ENCODE measurements around the gene NET1. TPM values are rescaled to one million over a fixed set of nuclear protein-coding genes. Genes with fewer than 3 reads are reported as not detected.

The NET1 gene
- total RNA-seq, 1 experiment from 2014 or later: 154 TPM

DNA sequence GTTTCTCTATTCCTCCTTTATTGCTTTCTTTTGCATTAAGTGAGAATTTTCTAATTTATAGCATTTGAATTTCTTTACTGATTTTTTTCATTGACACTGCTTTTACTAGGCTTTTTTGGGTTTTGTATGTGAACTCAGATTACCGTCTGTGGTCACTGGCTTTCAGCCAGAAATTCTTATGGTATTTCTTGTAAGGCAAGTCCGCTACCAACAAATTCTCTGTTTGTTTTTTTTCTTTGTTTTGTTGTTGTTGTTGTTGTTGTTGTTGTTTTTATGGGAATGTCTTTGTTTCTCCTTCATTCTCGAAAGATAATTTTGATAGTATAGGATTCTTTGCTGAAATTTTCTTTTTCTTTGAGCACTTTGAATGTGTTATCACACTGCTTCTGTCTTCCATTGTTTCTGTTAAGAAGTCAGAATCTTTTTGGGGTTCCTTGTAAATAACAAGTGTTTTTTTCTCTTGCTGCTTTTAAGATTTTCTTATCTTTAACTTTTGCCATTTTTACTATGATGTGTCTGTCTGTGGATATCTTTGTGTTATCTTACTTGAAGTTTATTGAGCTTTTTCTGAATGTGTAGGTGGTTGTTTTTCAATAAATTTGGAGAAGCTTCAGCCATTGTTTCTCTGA lies 7.2 kb downstream of the NET1 start:
- intact Hi-C loops (cut with micrococcal nuclease; ENCODE audit: unreplicated experiment): no loop called here
- H3K4me3 Mint-ChIP-seq (ENCODE audit: low read depth, unreplicated experiment): no peak overlapping the region
- H3K27ac Mint-ChIP-seq (ENCODE audit: unreplicated experiment): no peak overlapping the region
- no peak for DNase-seq
- TF ChIP-seq, protein P1, sequence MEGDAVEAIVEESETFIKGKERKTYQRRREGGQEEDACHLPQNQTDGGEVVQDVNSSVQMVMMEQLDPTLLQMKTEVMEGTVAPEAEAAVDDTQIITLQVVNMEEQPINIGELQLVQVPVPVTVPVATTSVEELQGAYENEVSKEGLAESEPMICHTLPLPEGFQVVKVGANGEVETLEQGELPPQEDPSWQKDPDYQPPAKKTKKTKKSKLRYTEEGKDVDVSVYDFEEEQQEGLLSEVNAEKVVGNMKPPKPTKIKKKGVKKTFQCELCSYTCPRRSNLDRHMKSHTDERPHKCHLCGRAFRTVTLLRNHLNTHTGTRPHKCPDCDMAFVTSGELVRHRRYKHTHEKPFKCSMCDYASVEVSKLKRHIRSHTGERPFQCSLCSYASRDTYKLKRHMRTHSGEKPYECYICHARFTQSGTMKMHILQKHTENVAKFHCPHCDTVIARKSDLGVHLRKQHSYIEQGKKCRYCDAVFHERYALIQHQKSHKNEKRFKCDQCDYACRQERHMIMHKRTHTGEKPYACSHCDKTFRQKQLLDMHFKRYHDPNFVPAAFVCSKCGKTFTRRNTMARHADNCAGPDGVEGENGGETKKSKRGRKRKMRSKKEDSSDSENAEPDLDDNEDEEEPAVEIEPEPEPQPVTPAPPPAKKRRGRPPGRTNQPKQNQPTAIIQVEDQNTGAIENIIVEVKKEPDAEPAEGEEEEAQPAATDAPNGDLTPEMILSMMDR (IDR thresholded peaks at IDR 0.05; ENCODE audit: unreplicated experiment): no peak
- no TSS peak for BruUV-seq (replicated peaks)
- H3K4me1 Mint-ChIP-seq (ENCODE audit: low read depth, unreplicated experiment): no peaks in the 10 kb centered on the region
- H3K9me3 Mint-ChIP-seq (ENCODE audit: low read depth, unreplicated experiment): peaks cover 13% of the 10 kb centered on the region
- H3K27me3 Mint-ChIP-seq (ENCODE audit: unreplicated experiment): no peaks in the 10 kb centered on the region
- H3K36me3 Mint-ChIP-seq (ENCODE audit: insufficient read depth, unreplicated experiment): no peaks in the 10 kb centered on the region
- CTCF ChIA-PET: no interaction called here

DNA sequence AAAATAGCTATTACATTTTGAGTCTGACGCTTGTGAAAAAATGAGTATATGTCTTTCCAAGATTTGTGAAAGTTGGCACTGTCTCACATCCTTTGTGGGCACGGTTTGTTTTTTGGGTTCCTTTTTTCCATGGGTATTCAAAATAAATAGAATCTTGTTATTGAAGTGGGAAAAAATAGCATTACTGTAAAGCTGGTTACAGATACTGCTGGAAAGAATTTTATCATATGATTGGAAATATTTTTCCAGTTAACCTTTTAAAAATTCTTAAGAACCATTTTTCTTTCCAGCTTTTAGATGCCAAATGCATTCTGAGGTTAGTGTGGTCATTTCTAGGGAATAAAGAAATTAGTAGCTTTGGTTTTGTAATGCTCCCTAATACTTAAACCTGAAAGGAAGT lies 11.4 kb downstream of the NET1 start:
- Mint-ChIP-seq H3K9me3 (ENCODE audit: low read depth, unreplicated experiment) (peaks cover 4% of the 10 kb centered on the region), H3K27ac (ENCODE audit: unreplicated experiment) (no peak overlapping the region), H3K4me3 (ENCODE audit: low read depth, unreplicated experiment) (no peak overlapping the region), H3K4me1 (ENCODE audit: low read depth, unreplicated experiment) (peaks cover 16% of the 10 kb centered on the region), H3K36me3 (ENCODE audit: insufficient read depth, unreplicated experiment) (peaks cover 6% of the 10 kb centered on the region), H3K27me3 (ENCODE audit: unreplicated experiment) (no peaks in the 10 kb centered on the region)
- no TSS peak for BruUV-seq (replicated peaks)
- TF ChIP-seq, protein P1 (IDR thresholded peaks at IDR 0.05; ENCODE audit: unreplicated experiment): no peak
- DNase-seq: no peak
- intact Hi-C loops (cut with micrococcal nuclease; ENCODE audit: unreplicated experiment): no loop called here
- CTCF ChIA-PET: no interaction called here

DNA sequence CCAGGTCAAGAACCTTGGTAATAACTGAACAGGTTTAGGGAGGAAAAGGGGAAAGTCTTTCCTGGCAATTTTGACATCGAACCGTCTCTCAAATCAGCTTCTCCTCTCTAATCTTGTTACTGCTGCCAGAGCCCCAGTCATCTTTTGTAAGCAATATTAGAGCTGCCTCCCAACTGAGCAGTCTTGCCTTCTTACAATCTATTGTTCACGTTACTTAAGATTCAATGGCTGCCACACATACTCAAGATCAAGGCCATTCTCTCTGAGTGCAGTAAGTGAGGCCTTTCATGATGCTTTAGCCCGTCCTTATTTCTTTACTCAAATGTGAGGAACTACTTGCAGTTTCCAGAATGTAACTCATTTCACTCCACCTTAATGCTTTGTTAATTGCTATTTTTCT lies 12.4 kb downstream of the NET1 start:
- DNase-seq: no peak
- no TSS peak for BruUV-seq (replicated peaks)
- Mint-ChIP-seq H3K36me3 (ENCODE audit: insufficient read depth, unreplicated experiment) (peaks cover 6% of the 10 kb centered on the region), H3K27ac (ENCODE audit: unreplicated experiment) (no peak overlapping the region), H3K4me1 (ENCODE audit: low read depth, unreplicated experiment) (peaks cover 16% of the 10 kb centered on the region), H3K4me3 (ENCODE audit: low read depth, unreplicated experiment) (no peak overlapping the region), H3K9me3 (ENCODE audit: low read depth, unreplicated experiment) (no peaks in the 10 kb centered on the region), H3K27me3 (ENCODE audit: unreplicated experiment) (no peaks in the 10 kb centered on the region)
- intact Hi-C loops (cut with micrococcal nuclease; ENCODE audit: unreplicated experiment): no loop called here
- CTCF ChIA-PET: interaction anchor here (1.2 kb wide), 1 partner anchor 610 kb away, joined by 3 read pairs; no protein-coding TSS in a partner anchor
- TF ChIP-seq, protein P1 (IDR thresholded peaks at IDR 0.05; ENCODE audit: unreplicated experiment): no peak

DNA sequence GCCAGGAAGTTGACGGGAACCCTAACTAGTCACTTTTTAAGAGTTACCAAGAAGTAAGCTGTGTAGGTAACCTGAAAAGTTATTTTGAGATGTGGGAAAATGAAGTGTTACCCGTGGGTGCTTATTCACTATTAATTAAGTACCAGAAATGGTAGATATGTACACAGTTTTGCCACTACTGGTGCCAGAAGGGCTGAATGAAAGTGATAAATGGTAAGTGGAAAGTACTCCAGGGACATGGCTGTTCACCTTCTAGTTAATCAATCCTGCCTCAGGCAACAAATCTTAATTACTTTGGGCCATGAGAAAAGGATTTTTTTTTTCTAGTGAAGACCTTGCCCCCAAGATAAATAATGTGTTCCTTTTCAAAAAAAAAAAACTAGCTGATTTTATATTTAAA lies 15.8 kb downstream of the NET1 start:
- CTCF ChIA-PET: interaction anchor here (0.7 to 1.3 kb wide), 2 partner anchors 14 to 34 kb away, joined by 4 to 7 read pairs; no protein-coding TSS in a partner anchor
- no peaks in the 10 kb centered on the region for H3K27me3 Mint-ChIP-seq (ENCODE audit: unreplicated experiment)
- H3K9me3 Mint-ChIP-seq (ENCODE audit: low read depth, unreplicated experiment): no peaks in the 10 kb centered on the region
- DNase-seq: no peak
- BruUV-seq (replicated peaks): no TSS peak
- H3K4me1 Mint-ChIP-seq (ENCODE audit: low read depth, unreplicated experiment): peaks cover 22% of the 10 kb centered on the region
- no peak overlapping the region for H3K4me3 Mint-ChIP-seq (ENCODE audit: low read depth, unreplicated experiment)
- intact Hi-C loops (cut with micrococcal nuclease; ENCODE audit: unreplicated experiment): no loop called here
- TF ChIP-seq, protein P1 (IDR thresholded peaks at IDR 0.05; ENCODE audit: unreplicated experiment): no peak
- peak overlapping the region; percentile 33 for H3K27ac Mint-ChIP-seq (ENCODE audit: unreplicated experiment)
- peaks cover 11% of the 10 kb centered on the region for H3K36me3 Mint-ChIP-seq (ENCODE audit: insufficient read depth, unreplicated experiment)

Data from Calu3 (cell line).